NCI-H2227 (cell line): ENCODE results near the gene TAGLN.

Experiments used
- DNase-seq: peaks from one replicate; lab custom pipeline; 2025; ENCODE audit not compliant: unreplicated experiment; lab: John Stamatoyannopoulos, UW

Gene TAGLN

DNA sequence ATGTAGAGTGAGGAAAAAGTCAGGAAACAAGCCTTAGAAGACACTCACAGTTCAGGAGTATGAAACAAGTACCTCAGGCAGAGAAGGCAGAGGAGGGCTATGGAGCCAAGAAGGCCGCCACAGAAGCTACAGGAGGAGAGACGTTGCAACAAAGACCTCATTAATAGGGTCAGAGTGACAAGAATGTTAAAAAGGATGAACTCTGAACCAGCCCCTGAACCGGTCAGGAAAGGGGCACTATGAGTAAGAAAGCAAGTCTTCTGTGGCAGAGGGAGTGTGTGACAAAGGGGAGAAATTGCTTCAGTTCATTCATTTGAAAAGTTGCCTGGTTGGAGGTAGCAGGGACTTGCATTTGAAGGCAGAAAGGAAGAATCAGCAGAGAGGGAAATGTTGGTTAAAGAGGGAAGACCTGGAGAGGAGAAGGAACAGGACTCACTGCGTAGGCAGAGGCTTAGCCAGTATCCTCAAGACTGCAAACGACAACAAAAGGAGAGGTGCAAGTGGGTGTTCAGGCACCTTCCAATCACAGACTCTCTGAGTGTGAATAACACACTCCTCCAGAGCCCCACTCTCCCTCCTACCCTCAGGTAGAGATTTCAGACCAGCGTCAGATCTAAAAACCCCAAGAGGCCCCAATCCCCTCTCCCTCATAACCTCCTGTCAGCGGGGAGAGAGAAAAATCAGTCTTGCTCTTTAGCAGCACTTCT lies 15.4 kb downstream of the TAGLN start:
- no peak for DNase-seq

DNA sequence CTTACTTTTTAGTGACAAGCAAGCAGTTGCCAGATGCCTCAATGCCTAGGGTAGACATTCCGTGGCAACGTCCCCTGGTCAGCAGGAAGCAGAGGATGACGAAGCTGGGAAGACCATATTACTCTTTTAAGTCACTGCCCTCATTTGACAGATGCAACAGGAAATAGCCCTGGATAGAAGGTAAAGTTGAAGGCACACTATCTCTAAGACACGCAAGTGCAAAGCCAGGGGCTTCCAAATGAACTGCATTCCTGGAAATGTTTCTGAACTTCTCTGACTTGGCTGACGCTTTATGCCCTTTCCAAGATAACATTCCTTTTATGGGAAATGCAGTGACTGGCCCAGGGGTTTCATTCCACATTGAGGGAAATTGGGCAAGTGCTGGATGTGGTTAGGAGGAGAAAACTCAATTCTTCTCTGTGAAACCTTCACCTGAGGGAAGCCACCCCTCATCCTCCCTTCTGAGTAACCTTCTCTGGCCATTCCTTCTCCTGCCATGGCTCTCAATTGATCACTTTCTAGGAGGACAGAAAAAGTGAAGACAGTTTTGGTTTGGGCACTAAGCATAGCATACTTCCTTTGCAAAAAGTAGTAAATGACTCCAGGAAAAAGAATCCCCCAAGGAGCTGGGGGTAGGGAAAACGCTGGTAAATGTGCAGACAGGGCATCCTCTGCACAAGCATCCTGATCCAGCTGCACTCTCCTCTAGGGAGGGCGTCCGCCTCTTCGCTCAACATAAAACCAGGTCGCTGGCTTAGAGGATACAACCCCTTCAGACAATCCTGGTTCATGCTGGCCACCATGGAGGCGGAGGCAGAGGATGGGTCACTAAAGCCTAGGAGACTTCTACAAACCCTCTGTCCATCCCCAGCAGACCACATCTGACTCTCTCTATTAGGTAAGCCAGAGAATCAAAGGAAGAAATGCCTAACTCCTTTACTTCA lies 18.2 kb downstream of the TAGLN start:
- no peak for DNase-seq

GRCh38 chr11:117218133-117218915 lies 19.2 kb downstream of the TAGLN start:
- DNase-seq, result no peak

DNA sequence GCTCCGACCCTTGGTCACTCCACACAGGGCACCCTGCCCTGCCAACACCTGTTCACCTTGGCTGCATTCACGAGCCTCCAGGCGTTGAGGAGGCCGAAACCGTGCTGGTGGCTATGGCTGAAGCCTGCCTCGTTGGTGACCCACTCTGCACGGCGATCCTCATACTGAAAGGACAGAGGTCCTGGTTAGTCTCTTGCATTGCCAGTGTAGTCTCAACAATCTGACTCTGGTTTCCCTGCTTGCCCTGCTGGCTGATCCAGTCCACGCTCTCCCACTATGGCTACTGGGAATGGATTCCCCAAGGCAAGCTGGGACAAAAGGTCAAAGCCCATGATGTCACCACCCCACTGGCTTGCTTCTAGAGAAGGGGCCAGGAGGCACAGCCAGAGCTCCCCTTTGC lies 19.8 kb downstream of the TAGLN start:
- no peak for DNase-seq

- no peak for DNase-seq
Measured at GRCh38 chr11:117219455-117219854, 20.3 kb downstream of the TAGLN start.

DNA sequence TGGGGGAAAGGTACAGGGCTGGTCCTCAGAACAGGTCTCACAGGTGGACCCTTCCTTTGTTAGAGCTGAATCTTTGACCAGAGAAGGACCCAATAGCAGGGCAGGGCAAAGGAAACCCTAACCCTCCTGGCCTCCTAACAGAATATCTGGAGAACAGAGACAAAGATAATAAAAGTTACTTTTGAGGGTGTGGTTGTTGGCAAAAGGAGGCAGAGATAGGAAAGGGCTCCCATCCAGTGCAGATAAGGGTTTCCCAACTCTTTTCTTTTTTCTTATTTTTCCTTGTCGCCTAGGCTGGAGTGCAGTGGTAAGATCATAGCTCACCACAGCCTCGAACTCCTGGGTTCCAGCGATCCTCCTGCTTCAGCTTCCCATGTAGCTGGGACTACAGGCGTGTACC lies 20.8 kb downstream of the TAGLN start:
- DNase-seq, result no peak

GRCh38 chr11:117220568-117220967 lies 21.4 kb downstream of the TAGLN start:
- no peak for DNase-seq

GRCh38 chr11:117220999-117221774 lies 22.0 kb downstream of the TAGLN start:
- DNase-seq, result peak; percentile 20

- DNase-seq, result peak; percentile 27
Measured at GRCh38 chr11:117221775-117222517, 22.8 kb downstream of the TAGLN start.

GRCh38 chr11:117222991-117223740 lies 24.0 kb downstream of the TAGLN start:
- no peak for DNase-seq

DNA sequence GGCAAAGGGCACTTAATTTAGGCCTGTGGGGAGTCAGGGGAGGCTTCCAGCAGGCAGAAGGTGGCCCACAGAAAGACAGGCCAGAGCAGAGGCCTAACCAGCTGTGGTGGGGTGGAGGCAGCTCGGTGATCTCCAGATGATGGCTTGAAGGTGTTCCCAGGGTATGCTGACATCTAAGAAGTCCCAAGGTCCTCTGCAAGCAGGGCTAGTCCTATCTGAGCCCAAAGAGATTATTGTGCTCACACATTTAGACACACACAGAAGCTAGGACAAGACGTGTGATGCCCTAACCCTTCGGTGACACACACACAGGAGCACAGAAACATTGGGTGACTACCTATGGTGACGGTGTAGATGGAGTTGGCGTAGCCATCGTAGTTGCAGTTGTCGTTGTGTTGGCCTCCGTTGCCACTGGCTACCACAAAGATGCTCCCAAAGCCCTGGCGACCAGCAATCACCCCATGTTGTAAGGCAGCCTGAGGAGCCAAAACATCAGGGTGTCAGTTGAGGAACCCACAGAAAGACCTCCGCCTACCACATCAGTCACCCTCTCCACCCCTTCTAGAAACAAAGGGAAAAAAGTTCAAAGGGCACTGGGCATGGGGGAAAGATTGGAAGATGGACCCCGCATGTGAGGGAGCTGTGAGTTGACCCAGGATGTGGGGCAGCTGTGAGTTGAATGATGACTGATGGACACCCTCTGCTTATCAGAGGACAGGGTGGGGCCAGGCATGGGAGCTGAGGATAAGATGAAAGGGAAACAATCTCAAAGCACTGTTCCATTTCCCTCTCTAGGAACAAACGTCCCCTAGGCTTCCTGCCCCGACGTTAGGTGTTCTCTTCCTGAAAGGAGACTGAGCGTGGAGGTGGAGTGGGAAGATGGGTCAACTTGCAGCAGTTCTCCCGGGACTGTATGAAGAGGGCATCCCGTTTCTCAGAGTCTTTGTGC lies 24.8 kb downstream of the TAGLN start:
- no peak for DNase-seq

- DNase-seq, result no peak
Measured at GRCh38 chr11:117225553-117226170, 26.5 kb downstream of the TAGLN start.

GRCh38 chr11:117226388-117227385 lies 27.5 kb downstream of the TAGLN start:
- peak; percentile 73 for DNase-seq

- DNase-seq, result no peak
Measured at GRCh38 chr11:117228091-117228490, 28.9 kb downstream of the TAGLN start.

GRCh38 chr11:117229411-117229810 lies 30.2 kb downstream of the TAGLN start:
- no peak for DNase-seq

GRCh38 chr11:117229931-117230285 lies 30.7 kb downstream of the TAGLN start:
- DNase-seq, result no peak
